Globus pallidus (tissue), 1 donor: ENCODE data around the gene TENT4B.

Experiments
- DNase-seq: peaks from one replicate; pipeline ENCODE4 v3.0.0-alpha.2; 2015; ENCODE audit warnings: low spot score

TENT4B gene

GRCh38 chr16:50271148-50272041, 118.3 kb downstream of the TENT4B start:
- DNase-seq, result no peak

DNA sequence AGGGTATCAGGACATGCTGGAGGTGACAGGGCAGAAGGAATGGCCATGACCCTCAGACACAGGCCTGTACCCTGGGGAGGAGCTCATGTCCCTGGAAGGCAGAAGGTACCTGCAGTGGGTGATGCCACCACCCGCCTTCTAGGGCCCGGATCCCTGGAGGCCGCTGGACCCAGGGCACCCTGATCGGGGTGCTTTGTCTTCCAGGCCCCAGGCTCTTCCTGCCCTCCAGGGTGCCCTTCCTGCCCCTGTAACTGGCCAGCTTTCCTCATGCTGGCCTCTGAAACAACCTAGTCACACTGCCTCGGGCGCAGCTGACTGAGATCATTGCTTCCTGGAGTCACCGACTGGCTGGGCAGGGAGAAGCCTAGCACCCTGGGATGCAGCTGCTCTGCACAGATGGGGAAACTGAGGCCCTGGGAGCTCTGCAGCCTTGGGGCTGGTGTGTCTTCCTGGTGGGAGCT, 119.0 kb downstream of the TENT4B start:
- no peak for DNase-seq

DNA sequence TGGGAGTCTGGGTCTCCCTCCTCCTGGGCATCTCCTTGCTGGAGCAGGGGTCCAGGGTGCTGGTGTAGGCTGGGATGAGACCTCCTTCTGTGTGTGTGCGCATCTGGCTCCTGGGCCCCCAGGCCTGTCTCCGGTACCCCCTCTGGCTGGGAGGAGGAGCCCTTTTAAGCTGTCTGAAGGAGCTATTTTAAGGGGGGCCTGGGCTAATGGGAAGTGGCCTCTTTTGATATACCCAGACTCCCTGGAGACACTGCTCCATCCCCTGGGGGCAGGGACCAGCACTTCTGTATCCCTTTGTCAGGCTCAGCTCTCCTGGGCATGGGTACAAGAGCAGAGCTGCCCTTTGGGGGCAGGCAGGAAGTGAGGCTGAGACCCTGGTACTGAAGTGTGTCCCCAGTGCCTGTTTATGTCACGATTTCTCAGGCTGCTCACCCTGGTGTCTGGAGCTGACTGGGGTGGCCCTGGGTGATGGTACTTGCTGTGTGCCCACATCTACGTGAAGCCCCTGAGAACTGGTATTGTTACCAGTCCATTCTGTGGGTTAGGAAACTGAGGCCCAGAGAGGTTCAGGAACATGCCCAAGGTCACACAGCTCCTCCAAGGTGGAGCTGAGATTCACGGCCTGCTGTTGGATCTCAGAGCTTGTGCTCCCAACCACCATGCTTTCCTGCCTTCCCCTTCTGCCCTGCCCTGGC, 119.7 kb downstream of the TENT4B start:
- no peak for DNase-seq

- DNase-seq, result no peak
Observed at GRCh38 chr16:50273382-50273690, 120.2 kb downstream of the TENT4B start.

- no peak for DNase-seq
Observed at GRCh38 chr16:50273888-50274325, 120.8 kb downstream of the TENT4B start.

- DNase-seq, result no peak
Observed at GRCh38 chr16:50274326-50275097, 121.4 kb downstream of the TENT4B start.

DNA sequence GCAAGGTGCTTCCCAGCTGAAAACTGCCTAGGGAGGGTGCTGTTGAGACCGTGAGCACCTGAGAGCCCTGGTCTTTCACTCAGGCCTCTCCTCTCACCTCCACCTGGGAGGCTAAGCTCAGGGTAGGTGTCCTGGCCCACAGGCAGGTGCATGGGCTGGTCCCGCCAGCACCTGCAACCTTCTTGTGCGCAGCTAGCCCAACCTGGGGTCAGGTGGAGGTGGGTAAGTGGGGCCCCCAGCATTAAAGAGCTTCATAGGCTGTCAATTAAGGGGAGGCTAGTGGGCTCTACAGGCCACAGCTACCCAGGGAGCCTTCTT, 122.0 kb downstream of the TENT4B start:
- no peak for DNase-seq

- DNase-seq, result no peak
Observed at GRCh38 chr16:50275428-50276325, 122.6 kb downstream of the TENT4B start.

GRCh38 chr16:50276326-50276640, 123.2 kb downstream of the TENT4B start:
- DNase-seq, result no peak

DNA sequence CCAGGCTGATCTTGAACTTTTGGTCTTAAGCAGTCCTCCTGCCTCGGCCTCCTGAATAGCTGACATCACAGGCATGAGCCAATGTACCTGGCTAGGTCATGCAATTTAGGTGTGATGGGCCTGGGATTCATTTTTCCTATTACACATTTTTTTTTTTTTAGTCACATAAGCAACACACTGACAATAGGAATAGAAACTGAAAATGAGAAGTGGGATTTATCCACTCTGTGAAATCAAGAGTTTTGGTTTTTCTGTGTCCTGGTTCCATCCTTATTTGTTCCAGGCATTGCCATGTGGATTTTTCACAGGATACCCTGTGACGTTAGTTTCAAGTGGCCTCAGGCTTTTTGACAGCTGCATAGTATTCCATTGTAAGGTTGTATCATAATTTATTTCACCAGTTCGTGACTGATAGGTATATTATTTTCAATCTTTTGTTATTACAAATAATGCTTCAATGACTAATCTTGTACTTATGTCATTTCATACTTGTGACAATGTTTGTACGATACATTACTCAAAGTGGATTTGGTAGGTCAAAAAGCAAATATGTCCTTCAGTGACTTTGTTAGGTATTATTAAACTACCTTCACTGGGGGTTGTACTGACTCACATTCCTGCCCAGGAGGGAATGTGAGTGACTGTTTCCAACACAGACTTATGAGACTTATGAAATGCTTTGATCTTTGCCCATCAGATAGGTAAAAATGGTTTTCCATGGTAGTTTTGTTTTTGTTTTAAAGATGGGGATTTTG, 123.9 kb downstream of the TENT4B start:
- DNase-seq, result no peak

- DNase-seq, result no peak
Observed at GRCh38 chr16:50278251-50278650, 125.1 kb downstream of the TENT4B start.

DNA sequence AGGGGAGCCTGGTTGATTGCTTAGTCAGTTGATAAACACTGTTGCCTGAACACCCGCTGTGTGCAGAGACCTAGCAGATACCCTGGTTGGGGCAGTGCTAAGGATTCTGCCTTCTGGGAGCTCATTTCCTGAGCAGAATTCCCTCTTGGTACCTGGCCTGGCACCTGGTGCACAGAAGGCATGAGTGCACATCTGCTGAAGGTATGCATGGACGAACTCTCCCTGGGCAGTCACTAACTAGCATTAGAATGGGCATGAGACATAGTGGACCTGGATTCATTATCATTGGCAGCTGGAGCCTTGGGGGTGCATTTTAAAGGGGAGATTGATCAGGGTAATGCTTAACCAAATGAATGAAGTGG, 126.4 kb downstream of the TENT4B start:
- DNase-seq, result no peak

DNA sequence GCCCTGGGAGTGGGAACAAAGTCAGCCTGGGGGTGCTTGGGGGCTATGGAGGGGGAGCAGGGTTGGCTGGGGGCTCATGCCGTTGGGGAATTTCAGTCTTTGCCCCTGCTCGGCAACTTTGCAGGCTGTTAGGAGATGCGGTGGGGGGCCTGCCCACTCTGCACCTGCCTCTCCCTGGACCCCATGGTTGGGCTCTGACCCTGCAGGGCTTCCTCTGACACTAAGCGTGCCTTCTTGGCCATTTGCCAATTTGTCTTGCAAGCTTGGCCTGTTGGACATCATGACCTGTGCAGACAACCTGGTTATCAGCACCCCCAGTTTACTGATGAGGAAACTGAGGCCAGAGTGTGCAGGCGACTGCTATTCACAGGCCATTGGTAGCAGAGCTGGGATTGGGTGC, 127.8 kb downstream of the TENT4B start:
- no peak for DNase-seq
